Sigmoid colon (tissue), 7 donors: ENCODE data around the gene OLFM2. TPM values are rescaled to one million over a fixed set of nuclear protein-coding genes. Genes with fewer than 3 reads are reported as not detected.
"Not testable (repeated sequence)": the region's sequence is repeated elsewhere in the genome, so short reads cannot be mapped to it uniquely, and the experiment has no call there.

Experiments
- DNase-seq: peaks from one replicate; pipeline ENCODE4 v3.0.0-alpha.2; 2019
- H3K27ac ChIP-seq, 4 donors: fragments of 200-600 bp; sonication (generic); one replicate each; pipeline ENCODE4 v1.5.1; 2016 to 2019; ENCODE audit warnings: mild to moderate bottlenecking in 1 of 4
- H3K27me3 ChIP-seq, 3 donors: fragments of 200-600 bp; sonication (generic); one replicate each; pipeline ENCODE4 v1.5.1; 2019; ENCODE audit warnings: mild to moderate bottlenecking in 1 of 3
- H3K36me3 ChIP-seq, 4 donors: fragments of 200-600 bp; sonication (generic); one replicate each; pipeline ENCODE4 v1.5.1; 2016 to 2019
- H3K4me1 ChIP-seq, 4 donors: fragments of 200-600 bp; sonication (generic); one replicate each; pipeline ENCODE4 v1.5.1; 2017 to 2019
- H3K4me3 ChIP-seq, 4 donors: fragments of 200-600 bp; sonication (generic); one replicate each; pipeline ENCODE4 v1.5.1; 2017 to 2019; ENCODE audit warnings: mild to moderate bottlenecking in 2 of 4, moderate library complexity in 1 of 4
- H3K9me3 ChIP-seq, 4 donors: fragments of 200-600 bp in 3 of 4; sonication (generic) in 3 of 4; one replicate each; pipeline versions ENCODE4 v1.5.1 to v1.6.1; 2013 to 2019
- EP300 ChIP-seq, 4 donors: sonication (generic); formaldehyde crosslinking; IDR thresholded peaks; one replicate each; pipeline ENCODE4 v1.6.1; 2017; ENCODE audit warnings: antibody characterized with exemption in 4 of 4
- POLR2A ChIP-seq, 2 donors: fragments of 450-650 bp; IDR thresholded peaks; one replicate each; pipeline ENCODE4 v1.6.1; 2016; ENCODE audit warnings: antibody characterized with exemption in 2 of 2, mild to moderate bottlenecking in 2 of 2, moderate library complexity in 2 of 2
- POLR2AphosphoS5 ChIP-seq, 4 donors: sonication (generic); formaldehyde crosslinking; IDR thresholded peaks; one replicate each; pipeline ENCODE4 v1.6.1; 2017; ENCODE audit warnings: antibody characterized with exemption in 4 of 4
- WGBS, 2 donors: extraction: QIAGEN DNeasy Blood & Tissue Kit; methylation state at CpG; one replicate each; pipeline ENCODE4 v1.1.7; 2013; 5-methylcytosine and 5-hydroxymethylcytosine counted together
- intact Hi-C: fragments of 100-400 bp; cut with DNase I; formaldehyde crosslinking; loops from one replicate; pipeline ENCODE4 v1.15.1; 2023
- polyA plus RNA-seq, 3 donors: library from polyadenylated mRNA; stranded (reverse); fragments of 200-250 nt; gene quantifications; one replicate each; pipeline ENCODE4 v1.2.3, GENCODE V29; 2013
- total RNA-seq, 4 donors: library from RNA; depleted of rRNA; stranded (reverse); fragments of >200 nt; gene quantifications; one replicate each; pipeline ENCODE4 v1.1.0, GENCODE V29; 2016
- TF ChIP-seq, protein P1 (sequence below), 4 experiments: fragments of 450-650 bp in 3 of 4; fragments of 200-600 bp in 1 of 4; IDR thresholded peaks; one replicate each; pipeline ENCODE4 v1.5.1; 2016 to 2019; ENCODE audit warnings: antibody characterized with exemption in 4 of 4, mild to moderate bottlenecking in 3 of 4, moderate library complexity in 2 of 4
- donor health status: healthy with polysubstance abuse.
- donor health status: Bipolar disorder and iron deficiency.
- donor health status: healthy.

The OLFM2 gene
- total and polyA plus RNA-seq, 7 donors = 0.60 to 19.4 (median 6.4) TPM; not detected in 1

- H3K9me3 ChIP-seq = peaks cover 0 to 2% (median 0%) of the 10 kb centered on the region in 4 donors
- DNase-seq = no peak
- intact Hi-C loops = no loop called here
- no peak overlapping the region for H3K4me3 ChIP-seq
- WGBS, 2 donors = 86 to 92% methylated on average over 23 of the region's 23 CpGs
- no peaks in the 10 kb centered on the region for H3K27me3 ChIP-seq
- TF ChIP-seq POLR2AphosphoS5 (IDR thresholded peaks at IDR 0.05) (no peak), EP300 (IDR thresholded peaks at IDR 0.05) (no peak), POLR2A (IDR thresholded peaks at IDR 0.05) (no peak)
- TF ChIP-seq, protein P1, sequence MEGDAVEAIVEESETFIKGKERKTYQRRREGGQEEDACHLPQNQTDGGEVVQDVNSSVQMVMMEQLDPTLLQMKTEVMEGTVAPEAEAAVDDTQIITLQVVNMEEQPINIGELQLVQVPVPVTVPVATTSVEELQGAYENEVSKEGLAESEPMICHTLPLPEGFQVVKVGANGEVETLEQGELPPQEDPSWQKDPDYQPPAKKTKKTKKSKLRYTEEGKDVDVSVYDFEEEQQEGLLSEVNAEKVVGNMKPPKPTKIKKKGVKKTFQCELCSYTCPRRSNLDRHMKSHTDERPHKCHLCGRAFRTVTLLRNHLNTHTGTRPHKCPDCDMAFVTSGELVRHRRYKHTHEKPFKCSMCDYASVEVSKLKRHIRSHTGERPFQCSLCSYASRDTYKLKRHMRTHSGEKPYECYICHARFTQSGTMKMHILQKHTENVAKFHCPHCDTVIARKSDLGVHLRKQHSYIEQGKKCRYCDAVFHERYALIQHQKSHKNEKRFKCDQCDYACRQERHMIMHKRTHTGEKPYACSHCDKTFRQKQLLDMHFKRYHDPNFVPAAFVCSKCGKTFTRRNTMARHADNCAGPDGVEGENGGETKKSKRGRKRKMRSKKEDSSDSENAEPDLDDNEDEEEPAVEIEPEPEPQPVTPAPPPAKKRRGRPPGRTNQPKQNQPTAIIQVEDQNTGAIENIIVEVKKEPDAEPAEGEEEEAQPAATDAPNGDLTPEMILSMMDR (IDR thresholded peaks at IDR 0.05) = no peak
- H3K4me1 ChIP-seq = peaks cover 0 to 34% (median 24%) of the 10 kb centered on the region in 4 donors
- no peak overlapping the region for H3K27ac ChIP-seq
- peaks cover 0 to 50% (median 16%) of the 10 kb centered on the region in 4 donors for H3K36me3 ChIP-seq
These were observed 87.6 kb downstream of the OLFM2 start for GRCh38 chr19:9848762-9849161.

DNA sequence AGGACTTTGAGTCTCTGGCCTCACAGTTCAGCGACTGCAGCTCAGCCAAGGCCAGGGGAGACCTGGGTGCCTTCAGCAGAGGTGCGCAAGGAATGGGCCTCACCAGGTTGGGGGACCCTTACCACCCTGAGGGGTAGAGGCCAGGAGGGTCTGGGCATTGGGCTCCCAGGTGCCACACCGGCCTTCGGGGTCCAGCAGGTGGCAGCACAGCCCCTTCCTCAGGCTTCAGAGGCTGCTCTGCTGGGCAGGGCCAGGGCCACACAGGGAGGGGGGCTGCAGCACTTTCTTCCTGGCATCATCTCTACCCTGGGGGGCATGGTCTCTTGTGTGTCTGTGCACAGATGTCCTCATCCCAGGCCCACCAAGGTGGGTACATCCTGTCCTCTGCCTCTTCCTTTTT, 88.3 kb downstream of the OLFM2 start:
- 85 to 86% methylated on average over 4 of the region's 4 CpGs for WGBS, 2 donors
- peaks cover 0 to 57% (median 22%) of the 10 kb centered on the region in 4 donors for H3K36me3 ChIP-seq

GRCh38 chr19:9847087-9847671, 89.1 kb downstream of the OLFM2 start:
- WGBS, 2 donors = 68 to 74% methylated on average over 13 of the region's 13 CpGs
- peak overlapping the region in 3 of 4 donors; percentile 25 to 66 (median 51) for H3K27ac ChIP-seq

More for the DNA sequence above, 88.3 kb downstream of the OLFM2 start:
- H3K9me3 ChIP-seq = peaks cover 0 to 2% (median 0%) of the 10 kb centered on the region in 4 donors
- intact Hi-C loops = no loop called here
- no peaks in the 10 kb centered on the region for H3K27me3 ChIP-seq
- TF ChIP-seq, protein P1 (IDR thresholded peaks at IDR 0.05) = no peak
- TF ChIP-seq POLR2A (IDR thresholded peaks at IDR 0.05) (no peak), POLR2AphosphoS5 (IDR thresholded peaks at IDR 0.05) (no peak), EP300 (IDR thresholded peaks at IDR 0.05) (no peak)
- H3K4me3 ChIP-seq = no peak overlapping the region
- no peak overlapping the region for H3K27ac ChIP-seq
- no peak for DNase-seq
- peaks cover 0 to 39% (median 24%) of the 10 kb centered on the region in 4 donors for H3K4me1 ChIP-seq

DNA sequence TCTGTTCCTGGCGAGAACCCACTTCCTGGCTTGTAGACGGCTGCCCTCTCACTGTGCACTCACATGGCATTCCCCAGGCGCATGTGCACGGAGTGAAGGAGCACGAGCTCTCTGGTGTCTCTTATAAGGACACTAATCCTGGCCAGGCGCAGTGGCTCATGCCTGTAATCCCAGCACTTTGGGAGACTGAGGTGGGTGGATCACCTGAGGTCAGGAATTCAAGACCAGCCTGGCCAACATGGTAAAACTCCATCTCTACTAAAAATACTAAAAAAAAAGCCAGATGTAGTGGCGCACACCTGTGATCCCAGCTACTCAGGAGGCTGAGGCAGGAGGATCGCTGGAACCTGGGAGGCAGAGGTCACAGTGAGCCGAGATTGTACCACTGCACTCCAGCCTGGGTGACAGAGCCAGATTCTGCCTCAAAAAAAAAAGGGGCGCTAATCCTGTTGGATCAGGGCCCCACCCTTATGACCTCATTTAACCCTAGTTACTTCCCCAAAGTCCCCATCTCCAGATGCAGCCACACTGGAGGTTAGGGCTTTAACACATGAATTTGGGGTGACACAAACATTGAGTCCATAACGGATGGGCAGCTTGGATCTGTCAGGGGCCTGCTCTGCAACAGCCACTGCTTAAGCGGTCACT, 92.6 kb downstream of the OLFM2 start:
- intact Hi-C loops, H3K9me3 ChIP-seq, H3K4me3 ChIP-seq, DNase-seq, H3K27me3 ChIP-seq, H3K27ac ChIP-seq: not testable (repeated sequence)
- Histone ChIP-seq H3K4me1 (peaks cover 0 to 47% (median 13%) of the 10 kb centered on the region in 4 donors), H3K36me3 (peaks cover 5 to 90% (median 50%) of the 10 kb centered on the region in 4 donors)
- 95 to 98% methylated on average over 12 of the region's 12 CpGs for WGBS, 2 donors

More at GRCh38 chr19:9847087-9847671, 89.1 kb downstream of the OLFM2 start:
- Histone ChIP-seq H3K9me3 (peaks cover 0 to 2% (median 0%) of the 10 kb centered on the region in 4 donors), H3K27me3 (no peaks in the 10 kb centered on the region), H3K36me3 (peaks cover 0 to 66% (median 29%) of the 10 kb centered on the region in 4 donors), H3K4me1 (peaks cover 0 to 48% (median 24%) of the 10 kb centered on the region in 4 donors), H3K4me3 (no peak overlapping the region)
- DNase-seq = peak; percentile 88
- TF ChIP-seq POLR2A (IDR thresholded peaks at IDR 0.05) (no peak), EP300 (IDR thresholded peaks at IDR 0.05) (no peak), POLR2AphosphoS5 (IDR thresholded peaks at IDR 0.05) (no peak)
- TF ChIP-seq, protein P1 (IDR thresholded peaks at IDR 0.05) = peak in 2 of 4 experiments; percentile 23 to 44
- intact Hi-C loops = no loop called here
